Measurements from ENCODE around the gene CNKSR2.

DNA sequence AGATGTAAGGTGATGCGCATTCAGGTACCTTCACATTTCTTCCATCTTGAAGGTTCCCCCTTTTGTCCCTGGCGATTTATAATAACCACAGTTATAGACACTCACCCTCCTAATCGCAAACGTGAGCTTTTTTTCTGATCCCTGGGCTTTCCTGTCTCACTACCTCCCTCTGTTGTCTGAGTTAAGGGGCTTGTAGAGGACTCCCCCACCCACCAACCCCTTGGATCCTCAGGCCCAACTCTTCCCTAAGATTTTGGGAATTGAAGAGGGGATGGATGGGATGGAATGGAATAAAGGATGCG, 1.4 kb downstream of the CNKSR2 start:
- TF ChIP-seq, protein P1, sequence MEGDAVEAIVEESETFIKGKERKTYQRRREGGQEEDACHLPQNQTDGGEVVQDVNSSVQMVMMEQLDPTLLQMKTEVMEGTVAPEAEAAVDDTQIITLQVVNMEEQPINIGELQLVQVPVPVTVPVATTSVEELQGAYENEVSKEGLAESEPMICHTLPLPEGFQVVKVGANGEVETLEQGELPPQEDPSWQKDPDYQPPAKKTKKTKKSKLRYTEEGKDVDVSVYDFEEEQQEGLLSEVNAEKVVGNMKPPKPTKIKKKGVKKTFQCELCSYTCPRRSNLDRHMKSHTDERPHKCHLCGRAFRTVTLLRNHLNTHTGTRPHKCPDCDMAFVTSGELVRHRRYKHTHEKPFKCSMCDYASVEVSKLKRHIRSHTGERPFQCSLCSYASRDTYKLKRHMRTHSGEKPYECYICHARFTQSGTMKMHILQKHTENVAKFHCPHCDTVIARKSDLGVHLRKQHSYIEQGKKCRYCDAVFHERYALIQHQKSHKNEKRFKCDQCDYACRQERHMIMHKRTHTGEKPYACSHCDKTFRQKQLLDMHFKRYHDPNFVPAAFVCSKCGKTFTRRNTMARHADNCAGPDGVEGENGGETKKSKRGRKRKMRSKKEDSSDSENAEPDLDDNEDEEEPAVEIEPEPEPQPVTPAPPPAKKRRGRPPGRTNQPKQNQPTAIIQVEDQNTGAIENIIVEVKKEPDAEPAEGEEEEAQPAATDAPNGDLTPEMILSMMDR (IDR thresholded peaks at IDR 0.05; ENCODE audit: low read depth, low read length): no peak
- TF ChIP-seq, protein P2, sequence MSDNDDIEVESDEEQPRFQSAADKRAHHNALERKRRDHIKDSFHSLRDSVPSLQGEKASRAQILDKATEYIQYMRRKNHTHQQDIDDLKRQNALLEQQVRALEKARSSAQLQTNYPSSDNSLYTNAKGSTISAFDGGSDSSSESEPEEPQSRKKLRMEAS (IDR thresholded peaks at IDR 0.05; ENCODE audit: low read depth, low read length): no peak
